H1 (cell line): Measurements from ENCODE around the gene KCTD12. TPM values are rescaled to one million over a fixed set of nuclear protein-coding genes. Genes with fewer than 3 reads are reported as not detected.

Source experiments
- CTCF ChIA-PET: fragments of 300-600 bp; sonication (Branson Sonifier 250); formaldehyde crosslinking; loops from one replicate; lab custom pipeline; 2021; ENCODE audit not compliant: partially characterized antibody; lab: Charles Lee
- POLR2A ChIA-PET: fragments of 300-600 bp; sonication (Branson Sonifier 250); formaldehyde crosslinking; loops from one replicate; lab custom pipeline; 2021; ENCODE audit warnings: inconsistent platforms; ENCODE audit not compliant: partially characterized antibody; lab: Charles Lee
- DNase-seq, 2 experiments: peaks; one replicate each; pipeline versions ENCODE4 v3.0.0 to v3.0.0-alpha.2; 2010 to 2022; ENCODE audit warnings: low spot score in 2 of 2, low read depth in 1 of 2, mixed read lengths in 1 of 2
- FAIRE-seq: peaks from 2 replicates; lab custom pipeline; 2011; peaks lifted over from hg19 to GRCh38; lab: Jason Lieb, UNC
- H2AFZ ChIP-seq: 2 replicates; pipeline ENCODE4 v1.8.1; 2012; ENCODE audit warnings: low read length, inconsistent platforms
- H2AK5ac ChIP-seq: 2 replicates; pipeline ENCODE4 v1.6.1; 2013; ENCODE audit warnings: low read depth, low read length
- H2BK120ac ChIP-seq: replicated peaks from 2 replicates; pipeline ENCODE3; 2013; ENCODE audit warnings: low read depth, low read length, inconsistent platforms
- H2BK12ac ChIP-seq: 2 replicates; pipeline ENCODE4 v1.6.1; 2013; ENCODE audit warnings: low read depth, low read length
- H2BK15ac ChIP-seq: 2 replicates; pipeline ENCODE4 v1.6.1; 2013; ENCODE audit warnings: low read length
- H2BK20ac ChIP-seq: 2 replicates; pipeline ENCODE4 v1.6.1; 2013; ENCODE audit warnings: low read length
- H2BK5ac ChIP-seq: 2 replicates; pipeline ENCODE4 v1.6.1; 2013; ENCODE audit warnings: low read depth, low read length
- H3K14ac ChIP-seq: 2 replicates; pipeline ENCODE4 v1.6.1; 2013; ENCODE audit warnings: inconsistent platforms; ENCODE audit not compliant: insufficient read length
- H3K18ac ChIP-seq: 2 replicates; pipeline ENCODE4 v1.6.1; 2013; ENCODE audit warnings: low read length; ENCODE audit errors: extremely low read depth
- H3K23ac ChIP-seq: 2 replicates; pipeline ENCODE4 v1.6.1; 2013; ENCODE audit warnings: inconsistent platforms; ENCODE audit not compliant: insufficient read length
- H3K23me2 ChIP-seq: 2 replicates; pipeline ENCODE4 v1.6.1; 2013; ENCODE audit warnings: low read depth, low read length
- H3K27ac ChIP-seq: 2 replicates; pipeline ENCODE4 v1.6.1; 2011; ENCODE audit warnings: low read depth, low read length, inconsistent platforms
- H3K27me3 ChIP-seq, 4 experiments: replicated peaks in 1 of 4; 1 replicate in 1 of 4; 2 replicates in 3 of 4; pipeline versions ENCODE4 v1.6.1 to v1.8.1; 2011 to 2013; ENCODE audit warnings: low read length in 3 of 4, mild to moderate bottlenecking in 3 of 4, inconsistent platforms in 2 of 4, mixed read lengths in 2 of 4, moderate library complexity in 1 of 4; ENCODE audit not compliant: control insufficient read depth in 3 of 4, insufficient read depth in 3 of 4; ENCODE audit errors: extremely low read depth in 1 of 4
- H3K36me3 ChIP-seq, 4 experiments: 2 replicates each; pipeline versions ENCODE4 v1.6.1 to v1.8.1; 2011 to 2013; ENCODE audit warnings: mild to moderate bottlenecking in 4 of 4, low read length in 3 of 4, moderate library complexity in 2 of 4, control low read depth in 1 of 4, inconsistent platforms in 1 of 4; ENCODE audit not compliant: insufficient read depth in 4 of 4, control insufficient read depth in 2 of 4
- H3K4ac ChIP-seq: replicated peaks from 2 replicates; pipeline ENCODE3; 2013; ENCODE audit warnings: low read length, low read depth, mixed read lengths, inconsistent platforms; ENCODE audit not compliant: insufficient read length
- H3K4me1 ChIP-seq, 4 experiments: replicated peaks in 1 of 4; 1 replicate in 1 of 4; 2 replicates in 3 of 4; pipeline versions ENCODE4 v1.6.1 to v1.8.1; 2011 to 2013; ENCODE audit warnings: low read length in 3 of 4, inconsistent platforms in 2 of 4, mixed read lengths in 1 of 4; ENCODE audit not compliant: insufficient read depth in 4 of 4, control insufficient read depth in 3 of 4
- H3K4me2 ChIP-seq, 2 experiments: 2 replicates each; pipeline versions ENCODE4 v1.6.1 to v1.8.1; 2011 to 2013; ENCODE audit warnings: low read depth in 2 of 2, low read length in 2 of 2, control low read depth in 1 of 2, inconsistent platforms in 1 of 2, mild to moderate bottlenecking in 1 of 2; ENCODE audit not compliant: insufficient read depth in 1 of 2
- H3K4me3 ChIP-seq, 4 experiments: fragments of 200-600, 300-600 bp in 1 of 4; sonication (generic), shearing (Covaris generic), sonication (Bioruptor Twin) in 1 of 4; 2 replicates each; pipeline versions ENCODE4 v1.5.1 to v1.8.1; 2011 to 2016; ENCODE audit warnings: low read length in 4 of 4, low read depth in 3 of 4, control low read depth in 2 of 4, inconsistent platforms in 2 of 4, mild to moderate bottlenecking in 2 of 4, mixed read lengths in 1 of 4, moderate library complexity in 1 of 4; ENCODE audit not compliant: insufficient read depth in 2 of 4; ENCODE audit errors: extremely low read depth in 1 of 4
- H3K56ac ChIP-seq: replicated peaks from 2 replicates; pipeline ENCODE3; 2013; ENCODE audit warnings: low read depth, mild to moderate bottlenecking, mixed read lengths, low read length, inconsistent platforms; ENCODE audit not compliant: insufficient read length
- H3K79me1 ChIP-seq: 2 replicates; pipeline ENCODE4 v1.6.1; 2013; ENCODE audit warnings: low read depth, low read length, control low read depth
- H3K79me2 ChIP-seq, 2 experiments: 2 replicates each; pipeline versions ENCODE4 v1.6.1 to v1.8.1; 2012 to 2013; ENCODE audit warnings: low read length in 2 of 2, mild to moderate bottlenecking in 2 of 2, inconsistent platforms in 1 of 2; ENCODE audit not compliant: insufficient read depth in 2 of 2, control insufficient read depth in 1 of 2
- H3K9ac ChIP-seq, 4 experiments: replicated peaks in 1 of 4; 1 replicate in 1 of 4; 2 replicates in 3 of 4; pipeline versions ENCODE4 v1.6.1 to v1.8.1; 2011 to 2013; ENCODE audit warnings: low read depth in 3 of 4, low read length in 3 of 4, control low read depth in 2 of 4, mild to moderate bottlenecking in 2 of 4, moderate library complexity in 2 of 4, inconsistent platforms in 1 of 4; ENCODE audit errors: extremely low read depth in 1 of 4
- H3K9me3 ChIP-seq, 2 experiments: 2 replicates each; pipeline versions ENCODE4 v1.6.1 to v1.8.1; 2012 to 2013; ENCODE audit warnings: mild to moderate bottlenecking in 2 of 2, moderate library complexity in 2 of 2, control low read depth in 1 of 2, inconsistent platforms in 1 of 2, low read depth in 1 of 2, low read length in 1 of 2, mixed read lengths in 1 of 2; ENCODE audit not compliant: insufficient read depth in 2 of 2
- H4K20me1 ChIP-seq, 2 experiments: replicated peaks in 1 of 2; 2 replicates each; pipeline versions ENCODE3 to v1.8.1; 2011 to 2013; ENCODE audit warnings: inconsistent platforms in 2 of 2, low read length in 2 of 2, mild to moderate bottlenecking in 1 of 2; ENCODE audit not compliant: insufficient read depth in 2 of 2, control insufficient read depth in 1 of 2
- H4K5ac ChIP-seq: 2 replicates; pipeline ENCODE4 v1.6.1; 2013; ENCODE audit warnings: low read length, low read depth, mixed read lengths, inconsistent platforms; ENCODE audit not compliant: insufficient read length
- H4K8ac ChIP-seq: 2 replicates; pipeline ENCODE4 v1.8.0; 2013; ENCODE audit warnings: mild to moderate bottlenecking, moderate library complexity, low read length, inconsistent platforms; ENCODE audit not compliant: insufficient read depth; ENCODE audit errors: extremely low read depth
- H4K91ac ChIP-seq: replicated peaks from 2 replicates; pipeline ENCODE3; 2013; ENCODE audit warnings: low read length, mixed read lengths, inconsistent platforms; ENCODE audit not compliant: insufficient read length
- CHD1 ChIP-seq: IDR thresholded peaks from 2 replicates; pipeline ENCODE4 v1.6.1; 2012; ENCODE audit warnings: low read depth, low read length, improper control_type of control experiment
- GTF2F1 ChIP-seq: IDR thresholded peaks from 2 replicates; pipeline ENCODE4 v1.6.1; 2012; ENCODE audit warnings: low read depth, low read length, improper control_type of control experiment, borderline replicate concordance
- RFX5 ChIP-seq: IDR thresholded peaks from 2 replicates; pipeline ENCODE4 v1.6.1; 2011; ENCODE audit warnings: low read depth, low read length, improper control_type of control experiment, borderline replicate concordance
- RNF2 ChIP-seq: fragments of 200-900, 300-1000 bp; sonication (generic); IDR thresholded peaks from 2 replicates; pipeline ENCODE4 v1.7.1; 2016; ENCODE audit warnings: borderline replicate concordance, low read depth, mild to moderate bottlenecking, antibody characterized with exemption, low read length; ENCODE audit not compliant: poor library complexity, severe bottlenecking; ENCODE audit errors: missing control alignments
- SAP30 ChIP-seq: fragments of 300-600 bp; sonication (generic); IDR thresholded peaks from 2 replicates; pipeline ENCODE4 v1.7.1; 2012; ENCODE audit warnings: low read length, moderate library complexity, mild to moderate bottlenecking, inconsistent platforms; ENCODE audit not compliant: insufficient read depth, insufficient replicate concordance
- SIRT6 ChIP-seq: IDR thresholded peaks from one replicate; pipeline ENCODE4 v1.7.1; 2012; ENCODE audit warnings: low read length, inconsistent platforms
- SP4 ChIP-seq: IDR thresholded peaks from 2 replicates; pipeline ENCODE4 v1.6.1; 2012; ENCODE audit warnings: low read length, inconsistent platforms
- SRF ChIP-seq: IDR thresholded peaks from 2 replicates; pipeline ENCODE4 v1.6.1; 2011; ENCODE audit warnings: mild to moderate bottlenecking, low read depth, low read length, moderate library complexity
- TCF12 ChIP-seq: IDR thresholded peaks from 2 replicates; pipeline ENCODE4 v1.6.1; 2011; ENCODE audit warnings: low read depth, mild to moderate bottlenecking, low read length
- USF2 ChIP-seq: IDR thresholded peaks from 2 replicates; pipeline ENCODE4 v1.6.1; 2011; ENCODE audit warnings: low read length, improper control_type of control experiment
- WGBS, 2 experiments: shearing (Covaris generic) in 1 of 2; methylation state at CpG; one replicate each; pipeline versions ENCODE4 v1.1.6 to v1.1.7; 2013 to 2015; ENCODE audit warnings: low lambda C conversion rate in 2 of 2, mixed read lengths in 2 of 2, inconsistent platforms in 1 of 2, low coverage in 1 of 2, missing lambda C conversion rate in 1 of 2; ENCODE audit not compliant: insufficient replicate concordance in 2 of 2, insufficient coverage in 1 of 2, insufficient read length in 1 of 2; ENCODE audit errors: extremely low coverage in 1 of 2, missing lambda C conversion rate in 1 of 2; 5-methylcytosine and 5-hydroxymethylcytosine counted together
- polyA plus RNA-seq, 7 experiments: library from polyadenylated mRNA; depleted of rRNA in 3 of 7; stranded (reverse) in 5 of 7; unstranded in 2 of 7; fragments of >200 nt in 5 of 7; fragments of 200-250 nt in 2 of 7; gene quantifications; 1 replicate in 5 of 7; 2 replicates in 1 of 7; 4 replicates in 1 of 7; pipeline versions ENCODE4 v1.2.1 to v1.2.3, GENCODE V29; 2011 to 2013; ENCODE audit warnings: missing spikeins in 2 of 7, mixed read lengths in 2 of 7
- total RNA-seq: library from RNA; stranded (reverse); fragmentation: NEBNext Ultra II Directional; extraction: Animal tissue kit (Norgen Biotek cat#: 25700); gene quantifications from 2 replicates; pipeline ENCODE4 v1.2.1, GENCODE V29; 2021

Gene KCTD12
- total and polyA plus RNA-seq, 2 of the 8 experiments (the other 6 are each of a cell fraction or from before 2014, with no cell fraction given), result 2.5 to 9.6 TPM

GRCh38 chr13:76845865-76846264, 40.3 kb downstream of the KCTD12 start:
- H3K27me3 ChIP-seq, result no peaks in the 10 kb centered on the region; a peak in 1 of 7 replicates
- H3K4me1 ChIP-seq, result no peaks in the 10 kb centered on the region
- H4K5ac ChIP-seq, result no peak overlapping the region
- H2BK12ac ChIP-seq, result no peak overlapping the region
- H3K79me2 ChIP-seq, result no peaks in the 10 kb centered on the region
- H2BK20ac ChIP-seq, result no peak overlapping the region
- no peak for FAIRE-seq
- no peak overlapping the region for H3K14ac ChIP-seq
- H3K23me2 ChIP-seq, result no peaks in the 10 kb centered on the region
- no peak overlapping the region for H3K56ac ChIP-seq
- no peak overlapping the region for H3K9ac ChIP-seq
- H2AK5ac ChIP-seq, result no peak overlapping the region
- no peak overlapping the region for H3K4me2 ChIP-seq
- no peak for DNase-seq
- no peak overlapping the region for H3K18ac ChIP-seq
- no peaks in the 10 kb centered on the region for H3K79me1 ChIP-seq
- ChIA-PET CTCF (no interaction called here), POLR2A (no interaction called here)
- no peak overlapping the region for H3K4me3 ChIP-seq
- WGBS, 2 experiments, result 83% methylated on average over 2 of the region's 2 CpGs; no CpG with 5 or more reads in 1 of the 2 experiments
- no peaks in the 10 kb centered on the region for H3K36me3 ChIP-seq
- no peak overlapping the region for H4K91ac ChIP-seq
- no peak overlapping the region for H3K27ac ChIP-seq
- H3K9me3 ChIP-seq, result no peaks in the 10 kb centered on the region
- H4K8ac ChIP-seq, result no peak overlapping the region
- no peak overlapping the region for H2BK5ac ChIP-seq
- H2BK120ac ChIP-seq, result no peak overlapping the region
- no peaks in the 10 kb centered on the region for H4K20me1 ChIP-seq
- no peak overlapping the region for H3K23ac ChIP-seq
- no peak overlapping the region for H2BK15ac ChIP-seq
- no peak for TF ChIP-seq CHD1
- no peak for TF ChIP-seq USF2
- TF ChIP-seq SAP30, result no peak
- no peak for TF ChIP-seq TCF12
- TF ChIP-seq RFX5, result no peak
- TF ChIP-seq RNF2, result no peak
- no peak for TF ChIP-seq SRF
- TF ChIP-seq GTF2F1, result no peak
- no peak for TF ChIP-seq SP4
- TF ChIP-seq SIRT6, result no peak
- TF ChIP-seq, all 59 proteins: peak for 0
- Histone ChIP-seq H3K4ac (no peak overlapping the region), H2AFZ (no peak overlapping the region)
